Lung (tissue), 12 donors: ENCODE results near the gene ODAM. TPM values are rescaled to one million over a fixed set of nuclear protein-coding genes. Genes with fewer than 3 reads are reported as not detected.

Experiments
- ATAC-seq: fragments of 200-7000 bp; cut with Tn5 transposase; one replicate; pipeline ENCODE4 v1.9.1; 2020; ENCODE audit warnings: moderate number of reproducible peaks; ENCODE audit not compliant: insufficient read depth, low FRiP score
- DNase-seq, 3 donors: peaks; one replicate each; pipeline ENCODE4 v3.0.0-alpha.2; 2013 to 2017
- H3K27ac ChIP-seq, 2 donors: one replicate each; pipeline ENCODE4 v1.5.1; 2013; ENCODE audit warnings: mild to moderate bottlenecking in 2 of 2, moderate library complexity in 2 of 2, control low read depth in 1 of 2, inconsistent platforms in 1 of 2, low read depth in 1 of 2, low read length in 1 of 2
- H3K27me3 ChIP-seq, 3 donors: one replicate each; pipeline ENCODE4 v1.5.1; 2013; ENCODE audit warnings: low read length in 2 of 3; ENCODE audit not compliant: control insufficient read depth in 3 of 3, insufficient read depth in 3 of 3
- H3K36me3 ChIP-seq, 4 donors: one replicate each; pipeline ENCODE4 v1.5.1; 2013; ENCODE audit warnings: low read length in 4 of 4, mild to moderate bottlenecking in 1 of 4, moderate library complexity in 1 of 4; ENCODE audit not compliant: control insufficient read depth in 4 of 4, insufficient read depth in 4 of 4
- H3K4me1 ChIP-seq, 5 donors: one replicate each; pipeline ENCODE4 v1.5.1; 2013; ENCODE audit warnings: low read length in 5 of 5, mild to moderate bottlenecking in 2 of 5, moderate library complexity in 1 of 5; ENCODE audit not compliant: control insufficient read depth in 5 of 5, insufficient read depth in 5 of 5
- H3K4me3 ChIP-seq: one replicate; pipeline ENCODE4 v1.5.1; 2013; ENCODE audit warnings: mild to moderate bottlenecking, control low read depth, moderate library complexity
- H3K9ac ChIP-seq, 2 donors: one replicate each; pipeline ENCODE4 v1.5.1; 2013; ENCODE audit warnings: low read length in 2 of 2, control low read depth in 1 of 2; ENCODE audit not compliant: insufficient read depth in 1 of 2
- H3K9me3 ChIP-seq, 4 donors: one replicate each; pipeline ENCODE4 v1.5.1; 2013; ENCODE audit warnings: low read length in 3 of 4, mild to moderate bottlenecking in 1 of 4, moderate library complexity in 1 of 4; ENCODE audit not compliant: control insufficient read depth in 4 of 4, insufficient read depth in 3 of 4
- WGBS, 2 donors: extraction: QIAGEN DNeasy Blood & Tissue Kit; methylation state at CpG; one replicate each; pipeline ENCODE4 v1.1.7; 2013; 5-methylcytosine and 5-hydroxymethylcytosine counted together
- polyA plus RNA-seq, 2 donors: library from polyadenylated mRNA; stranded (reverse); fragments of 200-250 nt; gene quantifications; one replicate each; pipeline ENCODE4 v1.2.1, GENCODE V29; 2013
- total RNA-seq, 2 donors: library from RNA; depleted of rRNA in 1 of 2; stranded (reverse); fragments of >200 nt in 1 of 2; gene quantifications; one replicate each; pipeline ENCODE4 v1.2.1, GENCODE V29; 2014 to 2021
- TF ChIP-seq, protein P1 (sequence below): IDR thresholded peaks from 2 replicates; pipeline ENCODE4 v1.5.1; 2012; ENCODE audit warnings: mild to moderate bottlenecking; ENCODE audit errors: control extremely low read depth, extremely low read depth
- donor health status: control.
- donor health status: control.
- donor health status: Bipolar disorder and iron deficiency.
- donor health status: healthy.
- donor health status: DM: yes; HTN: yes; CAD: no.

The ODAM gene
- total and polyA plus RNA-seq, 4 donors: 1.6 to 8.8 (median 2.8) TPM

DNA sequence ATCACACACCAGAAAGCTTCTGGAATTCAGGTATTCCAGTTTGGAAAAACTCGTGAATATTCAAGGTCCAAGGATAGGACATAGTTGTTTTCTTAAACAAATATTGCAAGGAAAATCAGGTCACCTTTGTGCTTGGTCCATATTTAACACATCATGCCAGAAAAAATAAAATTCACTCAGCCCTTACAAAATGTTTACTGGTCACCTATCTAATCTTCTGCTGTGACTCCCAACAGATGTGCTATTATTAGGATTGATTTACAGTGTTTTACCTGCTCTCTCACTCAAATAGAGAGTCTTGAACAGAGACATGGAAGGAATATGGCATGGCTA is 56.4 kb downstream of the ODAM start:
- no peak for DNase-seq
- no peak overlapping the region for H3K4me3 ChIP-seq
- ATAC-seq: no peak

More for the DNA sequence above, 56.4 kb downstream of the ODAM start:
- Histone ChIP-seq H3K27ac (no peak overlapping the region), H3K36me3 (no peaks in the 10 kb centered on the region), H3K9me3 (no peaks in the 10 kb centered on the region), H3K9ac (no peak overlapping the region), H3K4me1 (no peaks in the 10 kb centered on the region), H3K27me3 (no peaks in the 10 kb centered on the region)
- TF ChIP-seq, protein P1, sequence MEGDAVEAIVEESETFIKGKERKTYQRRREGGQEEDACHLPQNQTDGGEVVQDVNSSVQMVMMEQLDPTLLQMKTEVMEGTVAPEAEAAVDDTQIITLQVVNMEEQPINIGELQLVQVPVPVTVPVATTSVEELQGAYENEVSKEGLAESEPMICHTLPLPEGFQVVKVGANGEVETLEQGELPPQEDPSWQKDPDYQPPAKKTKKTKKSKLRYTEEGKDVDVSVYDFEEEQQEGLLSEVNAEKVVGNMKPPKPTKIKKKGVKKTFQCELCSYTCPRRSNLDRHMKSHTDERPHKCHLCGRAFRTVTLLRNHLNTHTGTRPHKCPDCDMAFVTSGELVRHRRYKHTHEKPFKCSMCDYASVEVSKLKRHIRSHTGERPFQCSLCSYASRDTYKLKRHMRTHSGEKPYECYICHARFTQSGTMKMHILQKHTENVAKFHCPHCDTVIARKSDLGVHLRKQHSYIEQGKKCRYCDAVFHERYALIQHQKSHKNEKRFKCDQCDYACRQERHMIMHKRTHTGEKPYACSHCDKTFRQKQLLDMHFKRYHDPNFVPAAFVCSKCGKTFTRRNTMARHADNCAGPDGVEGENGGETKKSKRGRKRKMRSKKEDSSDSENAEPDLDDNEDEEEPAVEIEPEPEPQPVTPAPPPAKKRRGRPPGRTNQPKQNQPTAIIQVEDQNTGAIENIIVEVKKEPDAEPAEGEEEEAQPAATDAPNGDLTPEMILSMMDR: no peak
- 61 to 75% methylated on average over 1 of the region's 1 CpG for WGBS, 2 donors

Other genes with a start within 250 kb of the ODAM start
- not detected for gene CSN2, start 230.0 kb upstream of the ODAM start, total RNA-seq
- gene CSN2, start 230.0 kb upstream of the ODAM start, polyA plus RNA-seq: not detected
- not detected for gene STATH, start 199.8 kb upstream of the ODAM start, total RNA-seq
- not detected for gene STATH, start 199.8 kb upstream of the ODAM start, polyA plus RNA-seq
- gene HTN3, start 167.3 kb upstream of the ODAM start, total RNA-seq: not detected
- not detected for gene HTN3, start 167.3 kb upstream of the ODAM start, polyA plus RNA-seq
- not detected for gene HTN1, start 145.3 kb upstream of the ODAM start, total RNA-seq
- gene HTN1, start 145.3 kb upstream of the ODAM start, polyA plus RNA-seq: not detected
- gene PRR27, start 41.5 kb upstream of the ODAM start, total RNA-seq: not detected
- not detected for gene PRR27, start 41.5 kb upstream of the ODAM start, polyA plus RNA-seq
- 1 to 10 TPM in 1 of 2 donors, not detected in 1; 6.0 TPM for gene FDCSP, start 30.4 kb downstream of the ODAM start, total RNA-seq
- gene FDCSP, start 30.4 kb downstream of the ODAM start, polyA plus RNA-seq: under 1 TPM in 1 of 2 donors, not detected in 1; 0.87 TPM
- gene CSN3, start 46.9 kb downstream of the ODAM start, total RNA-seq: not detected
- gene CSN3, start 46.9 kb downstream of the ODAM start, polyA plus RNA-seq: not detected
- not detected for gene CABS1, start 139.3 kb downstream of the ODAM start, total RNA-seq
- gene CABS1, start 139.3 kb downstream of the ODAM start, polyA plus RNA-seq: not detected
- gene SMR3A, start 165.0 kb downstream of the ODAM start, total RNA-seq: not detected
- not detected for gene SMR3A, start 165.0 kb downstream of the ODAM start, polyA plus RNA-seq
- gene SMR3B, start 187.4 kb downstream of the ODAM start, total RNA-seq: not detected
- gene SMR3B, start 187.4 kb downstream of the ODAM start, polyA plus RNA-seq: not detected
- gene OPRPN, start 202.2 kb downstream of the ODAM start, total RNA-seq: not detected
- gene OPRPN, start 202.2 kb downstream of the ODAM start, polyA plus RNA-seq: not detected